Activated CD4-positive, alpha-beta memory T cell treated with anti-CD3 and anti-CD28 coated beads for 36 hours (primary cell): ENCODE data around the gene ENDOV. TPM values are rescaled to one million over a fixed set of nuclear protein-coding genes. Genes with fewer than 3 reads are reported as not detected.

Experiments used
- microRNA-seq: library from miRNA; unstranded; fragments of <30 nt; microRNA quantifications from one replicate; pipeline ENCODE4 v1.2.0, GENCODE V29; 2022; ENCODE audit warnings: borderline number of aligned reads, borderline microRNAs expressed, borderline replicate concordance
- total RNA-seq, 2 experiments: library from RNA; stranded (reverse); gene quantifications; one replicate each; pipeline ENCODE4 v1.2.3, GENCODE V29; 2021

ENDOV gene
- total RNA-seq, 2 experiments from 2014 or later: 16.1 to 16.3 TPM

Small RNA genes within 50 kb of the gene (microRNA-seq; reads per million reads assigned to microRNA genes)
- not detected for gene MIR4730

Other genes with a start within 250 kb of the ENDOV start
- not detected for gene CARD14, start 245.1 kb upstream of the ENDOV start, total RNA-seq
- gene SGSH, start 194.8 kb upstream of the ENDOV start, total RNA-seq: 10 to 100 TPM; 37.4 to 44.7 TPM
- gene SLC26A11, start 194.7 kb upstream of the ENDOV start, total RNA-seq: 10 to 100 TPM; 10.1 to 10.6 TPM
- gene RNF213, start 154.3 kb upstream of the ENDOV start, total RNA-seq: 100 to 1,000 TPM; 421 to 440 TPM
- gene NPTX1, start 61.4 kb downstream of the ENDOV start, total RNA-seq: 1 to 10 TPM; 1.2 to 1.4 TPM
- gene RPTOR, start 129.7 kb downstream of the ENDOV start, total RNA-seq: 10 to 100 TPM; 41.5 to 47.9 TPM